ENCODE data around the gene MAML3. TPM values are rescaled to one million over a fixed set of nuclear protein-coding genes. Genes with fewer than 3 reads are reported as not detected.

MAML3 gene
- total and polyA plus RNA-seq, 2 experiments from 2014 or later, result 1.7 to 6.5 TPM

DNA sequence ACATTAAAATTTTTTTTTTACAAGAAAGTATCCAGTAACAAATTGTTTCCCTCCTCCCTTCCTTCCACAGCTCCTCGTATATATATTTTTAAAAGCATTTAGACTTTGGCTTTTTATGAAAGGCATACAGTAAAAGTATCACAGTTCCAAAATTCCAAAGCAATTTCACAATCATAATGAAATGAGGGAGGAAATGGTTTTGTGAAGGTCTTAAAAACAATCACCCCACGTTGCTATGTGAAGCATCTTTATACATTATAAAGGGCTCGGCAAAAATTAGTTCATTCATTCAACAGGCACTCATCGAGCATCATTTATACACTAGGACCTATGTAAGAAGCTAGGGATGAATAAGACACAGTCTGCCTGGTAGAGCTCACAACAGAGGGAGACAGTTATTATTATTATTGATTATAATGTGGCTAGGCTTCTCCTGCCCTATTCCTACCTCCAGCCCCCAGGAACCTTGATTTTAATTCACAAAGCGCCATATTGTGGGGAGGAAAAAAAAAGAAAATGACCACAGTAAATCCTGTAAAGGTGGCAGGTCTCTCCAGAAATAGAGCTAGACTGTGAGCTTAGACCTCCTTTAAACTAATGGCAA, 239.9 kb downstream of the MAML3 start (continued):
- TF ChIP-seq, protein P1, sequence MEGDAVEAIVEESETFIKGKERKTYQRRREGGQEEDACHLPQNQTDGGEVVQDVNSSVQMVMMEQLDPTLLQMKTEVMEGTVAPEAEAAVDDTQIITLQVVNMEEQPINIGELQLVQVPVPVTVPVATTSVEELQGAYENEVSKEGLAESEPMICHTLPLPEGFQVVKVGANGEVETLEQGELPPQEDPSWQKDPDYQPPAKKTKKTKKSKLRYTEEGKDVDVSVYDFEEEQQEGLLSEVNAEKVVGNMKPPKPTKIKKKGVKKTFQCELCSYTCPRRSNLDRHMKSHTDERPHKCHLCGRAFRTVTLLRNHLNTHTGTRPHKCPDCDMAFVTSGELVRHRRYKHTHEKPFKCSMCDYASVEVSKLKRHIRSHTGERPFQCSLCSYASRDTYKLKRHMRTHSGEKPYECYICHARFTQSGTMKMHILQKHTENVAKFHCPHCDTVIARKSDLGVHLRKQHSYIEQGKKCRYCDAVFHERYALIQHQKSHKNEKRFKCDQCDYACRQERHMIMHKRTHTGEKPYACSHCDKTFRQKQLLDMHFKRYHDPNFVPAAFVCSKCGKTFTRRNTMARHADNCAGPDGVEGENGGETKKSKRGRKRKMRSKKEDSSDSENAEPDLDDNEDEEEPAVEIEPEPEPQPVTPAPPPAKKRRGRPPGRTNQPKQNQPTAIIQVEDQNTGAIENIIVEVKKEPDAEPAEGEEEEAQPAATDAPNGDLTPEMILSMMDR (conservative IDR thresholded peaks at IDR 0.05; ENCODE audit: low read depth in 2 of 2), result no peak
- no peak for TF ChIP-seq NANOG (IDR thresholded peaks at IDR 0.05; ENCODE audit: borderline replicate concordance)
- TF ChIP-seq, protein P2, sequence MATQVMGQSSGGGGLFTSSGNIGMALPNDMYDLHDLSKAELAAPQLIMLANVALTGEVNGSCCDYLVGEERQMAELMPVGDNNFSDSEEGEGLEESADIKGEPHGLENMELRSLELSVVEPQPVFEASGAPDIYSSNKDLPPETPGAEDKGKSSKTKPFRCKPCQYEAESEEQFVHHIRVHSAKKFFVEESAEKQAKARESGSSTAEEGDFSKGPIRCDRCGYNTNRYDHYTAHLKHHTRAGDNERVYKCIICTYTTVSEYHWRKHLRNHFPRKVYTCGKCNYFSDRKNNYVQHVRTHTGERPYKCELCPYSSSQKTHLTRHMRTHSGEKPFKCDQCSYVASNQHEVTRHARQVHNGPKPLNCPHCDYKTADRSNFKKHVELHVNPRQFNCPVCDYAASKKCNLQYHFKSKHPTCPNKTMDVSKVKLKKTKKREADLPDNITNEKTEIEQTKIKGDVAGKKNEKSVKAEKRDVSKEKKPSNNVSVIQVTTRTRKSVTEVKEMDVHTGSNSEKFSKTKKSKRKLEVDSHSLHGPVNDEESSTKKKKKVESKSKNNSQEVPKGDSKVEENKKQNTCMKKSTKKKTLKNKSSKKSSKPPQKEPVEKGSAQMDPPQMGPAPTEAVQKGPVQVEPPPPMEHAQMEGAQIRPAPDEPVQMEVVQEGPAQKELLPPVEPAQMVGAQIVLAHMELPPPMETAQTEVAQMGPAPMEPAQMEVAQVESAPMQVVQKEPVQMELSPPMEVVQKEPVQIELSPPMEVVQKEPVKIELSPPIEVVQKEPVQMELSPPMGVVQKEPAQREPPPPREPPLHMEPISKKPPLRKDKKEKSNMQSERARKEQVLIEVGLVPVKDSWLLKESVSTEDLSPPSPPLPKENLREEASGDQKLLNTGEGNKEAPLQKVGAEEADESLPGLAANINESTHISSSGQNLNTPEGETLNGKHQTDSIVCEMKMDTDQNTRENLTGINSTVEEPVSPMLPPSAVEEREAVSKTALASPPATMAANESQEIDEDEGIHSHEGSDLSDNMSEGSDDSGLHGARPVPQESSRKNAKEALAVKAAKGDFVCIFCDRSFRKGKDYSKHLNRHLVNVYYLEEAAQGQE (IDR thresholded peaks at IDR 0.05; ENCODE audit: unreplicated experiment), result no peak

DNA sequence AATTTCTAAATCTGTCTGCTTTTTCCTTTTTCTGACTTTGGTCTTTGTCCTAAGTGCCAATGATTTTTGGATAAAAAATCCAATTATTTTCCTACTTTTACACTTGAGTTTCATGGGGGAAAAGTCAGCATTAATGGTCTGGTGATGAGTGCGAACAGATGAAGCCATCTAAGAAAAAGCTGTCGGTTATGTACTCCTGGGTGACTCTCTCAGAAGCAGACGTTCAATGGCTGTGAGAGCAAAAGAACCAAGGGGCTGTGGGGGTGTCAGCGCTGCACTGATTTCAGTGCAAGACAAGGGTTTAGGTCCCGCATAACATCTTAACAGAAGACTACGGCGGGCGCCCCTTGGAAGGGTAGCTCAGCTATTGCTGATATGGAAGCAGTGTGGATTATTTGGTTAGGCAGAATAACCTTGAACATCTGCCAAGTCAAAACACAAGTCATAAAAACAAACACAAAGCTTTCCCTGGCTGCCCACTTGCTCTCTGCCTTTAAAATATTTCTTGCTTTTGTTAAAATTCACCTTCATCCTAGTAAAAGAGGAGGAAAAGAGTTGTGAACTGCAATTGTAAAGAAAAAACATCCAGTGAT, 240.5 kb downstream of the MAML3 start:
- Histone ChIP-seq H3K27ac (ENCODE audit: low read depth) (no peak overlapping the region), H2AFZ (no peak overlapping the region), H4K20me1 (replicated peaks; ENCODE audit: insufficient read depth) (no peaks in the 10 kb centered on the region), H3K36me3 (ENCODE audit: insufficient read depth) (no peaks in the 10 kb centered on the region), H3K27me3 (ENCODE audit: insufficient read depth) (no peaks in the 10 kb centered on the region), H3K4me2 (no peak overlapping the region), H3K79me2 (replicated peaks; ENCODE audit: insufficient read depth) (no peaks in the 10 kb centered on the region), H3K4me3 (no peak overlapping the region), H3F3A (replicated peaks; ENCODE audit: low read depth) (no peaks in the 10 kb centered on the region), H3K9me2 (ENCODE audit: insufficient read depth) (no peaks in the 10 kb centered on the region), H3K4me1 (ENCODE audit: insufficient read depth) (peaks cover 21% of the 10 kb centered on the region)
- ATAC-seq (no peak), DNase-seq (ENCODE audit: low spot score) (no peak)
- H3K27ac Mint-ChIP-seq, result no peak overlapping the region
- no peak overlapping the region for H3K4me3 Mint-ChIP-seq
- no peaks in the 10 kb centered on the region for H3K36me3 Mint-ChIP-seq (ENCODE audit: low read depth)
- no peaks in the 10 kb centered on the region for H3K9me3 Mint-ChIP-seq
- H3K4me1 Mint-ChIP-seq, result peaks cover 26% of the 10 kb centered on the region
- no peaks in the 10 kb centered on the region for H3K27me3 Mint-ChIP-seq (ENCODE audit: insufficient read depth, low read depth, poor library complexity)
- TF ChIP-seq, protein P2 (IDR thresholded peaks at IDR 0.05; ENCODE audit: unreplicated experiment), result no peak
- no peak for TF ChIP-seq ZNF331 (CRISPR knock-in tag; IDR thresholded peaks at IDR 0.05; ENCODE audit: low read depth)
- TF ChIP-seq POLR2AphosphoS5 (IDR thresholded peaks at IDR 0.05; ENCODE audit: low read depth), result no peak
- TF ChIP-seq JUNB (IDR thresholded peaks at IDR 0.05; ENCODE audit: unreplicated experiment), result no peak
- no peak for TF ChIP-seq NANOG (IDR thresholded peaks at IDR 0.05; ENCODE audit: borderline replicate concordance)
- TF ChIP-seq, protein P3, sequence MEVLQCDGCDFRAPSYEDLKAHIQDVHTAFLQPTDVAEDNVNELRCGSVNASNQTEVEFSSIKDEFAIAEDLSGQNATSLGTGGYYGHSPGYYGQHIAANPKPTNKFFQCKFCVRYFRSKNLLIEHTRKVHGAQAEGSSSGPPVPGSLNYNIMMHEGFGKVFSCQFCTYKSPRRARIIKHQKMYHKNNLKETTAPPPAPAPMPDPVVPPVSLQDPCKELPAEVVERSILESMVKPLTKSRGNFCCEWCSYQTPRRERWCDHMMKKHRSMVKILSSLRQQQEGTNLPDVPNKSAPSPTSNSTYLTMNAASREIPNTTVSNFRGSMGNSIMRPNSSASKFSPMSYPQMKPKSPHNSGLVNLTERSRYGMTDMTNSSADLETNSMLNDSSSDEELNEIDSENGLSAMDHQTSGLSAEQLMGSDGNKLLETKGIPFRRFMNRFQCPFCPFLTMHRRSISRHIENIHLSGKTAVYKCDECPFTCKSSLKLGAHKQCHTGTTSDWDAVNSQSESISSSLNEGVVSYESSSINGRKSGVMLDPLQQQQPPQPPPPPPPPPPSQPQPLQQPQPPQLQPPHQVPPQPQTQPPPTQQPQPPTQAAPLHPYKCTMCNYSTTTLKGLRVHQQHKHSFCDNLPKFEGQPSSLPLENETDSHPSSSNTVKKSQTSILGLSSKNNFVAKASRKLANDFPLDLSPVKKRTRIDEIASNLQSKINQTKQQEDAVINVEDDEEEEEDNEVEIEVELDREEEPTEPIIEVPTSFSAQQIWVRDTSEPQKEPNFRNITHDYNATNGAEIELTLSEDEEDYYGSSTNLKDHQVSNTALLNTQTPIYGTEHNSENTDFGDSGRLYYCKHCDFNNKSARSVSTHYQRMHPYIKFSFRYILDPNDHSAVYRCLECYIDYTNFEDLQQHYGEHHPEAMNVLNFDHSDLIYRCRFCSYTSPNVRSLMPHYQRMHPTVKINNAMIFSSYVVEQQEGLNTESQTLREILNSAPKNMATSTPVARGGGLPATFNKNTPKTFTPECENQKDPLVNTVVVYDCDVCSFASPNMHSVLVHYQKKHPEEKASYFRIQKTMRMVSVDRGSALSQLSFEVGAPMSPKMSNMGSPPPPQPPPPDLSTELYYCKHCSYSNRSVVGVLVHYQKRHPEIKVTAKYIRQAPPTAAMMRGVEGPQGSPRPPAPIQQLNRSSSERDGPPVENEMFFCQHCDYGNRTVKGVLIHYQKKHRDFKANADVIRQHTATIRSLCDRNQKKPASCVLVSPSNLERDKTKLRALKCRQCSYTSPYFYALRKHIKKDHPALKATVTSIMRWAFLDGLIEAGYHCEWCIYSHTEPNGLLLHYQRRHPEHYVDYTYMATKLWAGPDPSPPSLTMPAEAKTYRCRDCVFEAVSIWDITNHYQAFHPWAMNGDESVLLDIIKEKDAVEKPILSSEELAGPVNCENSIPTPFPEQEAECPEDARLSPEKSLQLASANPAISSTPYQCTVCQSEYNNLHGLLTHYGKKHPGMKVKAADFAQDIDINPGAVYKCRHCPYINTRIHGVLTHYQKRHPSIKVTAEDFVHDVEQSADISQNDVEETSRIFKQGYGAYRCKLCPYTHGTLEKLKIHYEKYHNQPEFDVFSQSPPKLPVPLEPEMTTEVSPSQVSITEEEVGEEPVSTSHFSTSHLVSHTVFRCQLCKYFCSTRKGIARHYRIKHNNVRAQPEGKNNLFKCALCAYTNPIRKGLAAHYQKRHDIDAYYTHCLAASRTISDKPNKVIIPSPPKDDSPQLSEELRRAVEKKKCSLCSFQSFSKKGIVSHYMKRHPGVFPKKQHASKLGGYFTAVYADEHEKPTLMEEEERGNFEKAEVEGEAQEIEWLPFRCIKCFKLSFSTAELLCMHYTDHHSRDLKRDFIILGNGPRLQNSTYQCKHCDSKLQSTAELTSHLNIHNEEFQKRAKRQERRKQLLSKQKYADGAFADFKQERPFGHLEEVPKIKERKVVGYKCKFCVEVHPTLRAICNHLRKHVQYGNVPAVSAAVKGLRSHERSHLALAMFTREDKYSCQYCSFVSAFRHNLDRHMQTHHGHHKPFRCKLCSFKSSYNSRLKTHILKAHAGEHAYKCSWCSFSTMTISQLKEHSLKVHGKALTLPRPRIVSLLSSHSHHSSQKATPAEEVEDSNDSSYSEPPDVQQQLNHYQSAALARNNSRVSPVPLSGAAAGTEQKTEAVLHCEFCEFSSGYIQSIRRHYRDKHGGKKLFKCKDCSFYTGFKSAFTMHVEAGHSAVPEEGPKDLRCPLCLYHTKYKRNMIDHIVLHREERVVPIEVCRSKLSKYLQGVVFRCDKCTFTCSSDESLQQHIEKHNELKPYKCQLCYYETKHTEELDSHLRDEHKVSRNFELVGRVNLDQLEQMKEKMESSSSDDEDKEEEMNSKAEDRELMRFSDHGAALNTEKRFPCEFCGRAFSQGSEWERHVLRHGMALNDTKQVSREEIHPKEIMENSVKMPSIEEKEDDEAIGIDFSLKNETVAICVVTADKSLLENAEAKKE (CRISPR knock-in tag; IDR thresholded peaks at IDR 0.05), result no peak
- TF ChIP-seq EZH2phosphoT487 (IDR thresholded peaks at IDR 0.05; ENCODE audit: unreplicated experiment), result no peak
